NCI-H526 (cell line): ENCODE measurements around the gene SLC25A12.
A peak's percentile ranks its signal among the peaks of the same experiment; 100 is the strongest.
"Not testable (repeated sequence)": the region's sequence is repeated elsewhere in the genome, so short reads cannot be mapped to it uniquely, and the experiment has no call there.

Experiments used
- DNase-seq, 2 experiments: peaks; one replicate each; lab custom pipeline; 2025; lab: John Stamatoyannopoulos, UW

SLC25A12 gene

GRCh38 chr2:171893824-171894611 lies at the start of gene SLC25A12:
SLC25A12 (minus strand) TSS chr2:171894244; CDS start chr2:171894214, 30 bp downstream.
- peak; percentile 70 to 94 for DNase-seq

- DNase-seq = no peak
Observed at GRCh38 chr2:171941316-171941699, 47.3 kb upstream of the SLC25A12 start.

- DNase-seq = no peak
Observed at GRCh38 chr2:171939743-171940071, 45.7 kb upstream of the SLC25A12 start.

DNA sequence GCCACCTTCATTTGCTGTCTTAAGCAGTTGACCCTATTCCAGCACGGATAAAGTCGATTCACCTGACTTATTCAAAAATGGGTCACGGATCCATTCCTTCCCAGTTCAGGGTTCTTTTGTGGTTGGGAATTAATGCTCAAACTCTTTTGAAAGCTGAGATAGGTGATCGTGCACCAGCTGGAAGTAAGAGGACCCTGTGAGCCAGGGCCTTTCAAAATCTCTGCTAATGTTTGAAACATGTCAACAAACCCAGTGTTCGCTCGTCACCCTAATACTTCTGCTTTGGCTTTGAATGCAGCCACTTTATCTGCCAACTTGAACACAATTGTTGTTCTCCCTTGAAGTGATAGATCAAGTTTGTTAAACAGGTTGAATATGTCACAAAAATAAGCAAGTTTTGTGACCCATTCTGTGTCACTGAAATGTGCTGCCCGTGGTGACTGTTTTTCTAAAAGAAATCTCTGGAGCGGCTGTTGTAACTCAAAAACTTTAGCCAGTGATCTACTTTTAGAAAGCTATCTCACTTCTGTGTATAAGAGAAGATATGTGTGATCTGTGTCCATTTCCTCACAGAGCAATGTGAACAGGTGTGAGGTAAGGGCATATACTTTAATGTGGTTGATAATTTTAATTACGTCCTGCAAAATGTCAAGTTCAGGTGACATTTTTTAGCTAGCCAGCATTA lies 45.2 kb upstream of the SLC25A12 start:
- no peak for DNase-seq

GRCh38 chr2:171930385-171930784 lies 36.3 kb upstream of the SLC25A12 start:
- no peak for DNase-seq

GRCh38 chr2:171924170-171924942 lies 30.3 kb upstream of the SLC25A12 start:
- DNase-seq = no peak

DNA sequence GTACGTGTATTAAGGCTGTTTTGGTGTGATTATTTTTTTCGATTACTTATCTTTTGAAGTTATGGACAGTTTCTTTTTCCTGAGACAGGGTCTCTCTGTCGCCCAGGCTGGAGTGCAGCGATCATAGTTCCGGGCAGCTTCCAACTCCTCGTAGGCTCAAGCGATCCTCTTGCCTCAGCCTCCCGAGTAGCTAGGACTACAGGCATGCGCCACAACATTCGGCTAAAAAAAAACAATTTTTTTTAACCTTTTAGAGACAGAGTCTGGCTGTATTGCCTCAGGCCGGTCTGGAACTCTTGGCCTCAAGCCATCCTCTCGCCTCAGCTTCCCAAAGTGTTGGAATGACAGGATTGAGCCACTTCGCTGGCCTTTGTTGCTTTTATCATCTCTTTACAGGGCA lies 29.2 kb upstream of the SLC25A12 start:
- peak in 1 of 2 experiments; percentile 31 for DNase-seq

- DNase-seq = peak; percentile 93 to 99
Observed at GRCh38 chr2:171922230-171923022, 28.4 kb upstream of the SLC25A12 start, which contains the start of gene HAT1. HAT1 (plus strand) TSS chr2:171922461; CDS start chr2:171922501, 40 bp downstream.

DNA sequence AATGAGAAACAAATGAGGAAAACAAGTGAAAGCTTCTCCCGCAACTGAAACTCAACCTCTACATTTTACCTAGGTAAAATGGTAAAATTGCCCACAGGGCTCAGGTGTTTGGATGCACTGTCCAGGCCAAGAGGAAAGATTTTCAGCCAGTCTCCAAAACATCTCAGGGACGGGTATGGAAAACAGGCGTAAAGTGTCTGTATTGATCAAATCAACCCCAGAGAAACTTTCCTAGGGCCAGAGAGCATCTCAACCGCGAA lies 27.9 kb upstream of the SLC25A12 start:
- DNase-seq = no peak

DNA sequence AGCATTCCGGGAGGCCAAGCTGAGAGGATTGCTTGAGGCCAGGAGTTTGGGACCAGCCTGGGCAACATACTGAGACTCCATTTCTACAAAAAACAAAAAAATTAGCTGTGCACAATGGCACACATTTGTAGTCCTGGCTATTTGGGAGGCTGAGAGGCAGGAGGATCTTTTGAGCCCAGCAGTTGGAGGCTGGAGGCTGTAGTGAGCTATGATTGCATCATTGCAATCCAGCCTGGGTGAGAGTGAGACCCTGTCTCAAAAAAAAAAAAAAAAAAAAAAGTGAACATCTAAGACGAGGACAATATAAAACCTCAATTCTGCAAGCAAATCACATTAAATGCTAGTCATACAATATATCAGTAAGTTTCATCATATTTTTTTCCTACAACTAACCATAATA lies 25.4 kb upstream of the SLC25A12 start:
- no peak for DNase-seq

GRCh38 chr2:171913517-171913916 lies 19.5 kb upstream of the SLC25A12 start:
- no peak for DNase-seq

DNA sequence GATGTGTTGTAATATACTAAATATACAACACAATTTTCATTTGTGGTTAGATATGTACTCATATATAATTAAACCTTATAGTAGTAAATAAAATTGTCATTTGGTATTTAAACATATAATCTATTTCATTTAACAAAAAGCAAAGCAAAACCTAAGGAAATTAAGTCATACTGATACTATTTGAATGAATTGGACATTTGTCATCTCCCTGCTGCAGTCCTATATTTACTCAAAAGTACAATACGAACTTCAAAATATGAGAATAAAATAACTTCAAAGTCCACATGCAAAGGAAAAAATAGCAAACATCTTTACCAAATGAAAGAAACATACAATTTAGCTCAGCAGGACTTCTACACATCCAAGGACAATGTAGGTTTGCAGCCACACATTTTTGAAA lies 16.4 kb upstream of the SLC25A12 start:
- DNase-seq = no peak

DNA sequence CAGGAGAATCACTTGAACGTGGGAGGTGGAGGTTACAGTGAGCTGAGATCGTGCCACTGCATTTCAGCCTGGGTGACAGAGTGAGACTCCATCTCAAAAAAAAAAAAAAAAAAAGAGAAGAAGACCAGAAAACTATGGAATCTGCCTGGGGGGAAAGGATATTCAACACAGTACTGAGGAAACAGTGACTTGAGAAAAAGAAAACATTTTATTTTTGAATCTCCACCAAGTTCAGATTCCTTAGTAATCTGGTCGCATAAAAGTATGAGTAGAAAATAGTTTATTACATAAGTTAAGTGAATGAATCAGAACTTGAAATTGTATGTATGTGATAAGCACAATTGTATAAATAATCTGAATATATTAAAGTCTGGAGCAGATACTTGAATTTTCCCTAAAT lies 15.2 kb upstream of the SLC25A12 start:
- DNase-seq = no peak

GRCh38 chr2:171908235-171908634 lies 14.2 kb upstream of the SLC25A12 start:
- no peak for DNase-seq

- peak in 1 of 2 experiments; percentile 2 for DNase-seq
Observed at GRCh38 chr2:171902840-171903420, 8.9 kb upstream of the SLC25A12 start.

DNA sequence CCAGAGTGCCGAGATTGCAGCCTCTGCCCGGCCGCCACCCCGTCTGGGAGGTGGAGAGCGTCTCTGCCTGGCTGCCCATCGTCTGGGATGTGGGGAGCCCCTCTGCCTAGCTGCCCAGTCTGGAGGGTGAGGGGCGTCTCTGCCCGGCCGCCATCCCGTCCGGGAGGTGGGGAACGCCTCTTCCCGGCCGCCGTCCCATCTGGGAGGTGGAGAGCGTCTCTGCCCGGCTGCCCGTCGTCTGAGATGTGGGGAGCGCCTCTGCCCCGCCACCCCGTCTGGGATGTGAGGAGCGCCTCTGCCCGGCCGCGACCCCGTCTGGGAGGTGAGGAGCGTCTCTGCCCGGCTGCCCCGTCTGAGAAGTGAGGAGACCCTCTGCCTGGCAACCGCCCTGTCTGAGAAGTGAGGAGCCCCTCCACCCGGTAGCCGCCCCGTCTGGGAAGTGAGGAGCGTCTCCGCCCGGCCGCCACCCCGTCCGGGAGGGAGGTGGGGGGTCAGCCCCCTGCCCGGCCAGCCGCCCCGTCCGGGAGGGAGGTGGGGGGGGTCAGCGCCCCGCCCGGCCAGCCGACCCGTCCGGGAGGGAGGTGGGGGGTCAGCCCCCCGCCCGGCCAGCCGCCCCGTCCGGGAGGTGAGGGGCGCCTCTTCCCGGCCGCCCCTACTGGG lies 5.7 kb upstream of the SLC25A12 start:
- not testable (repeated sequence) for DNase-seq

DNA sequence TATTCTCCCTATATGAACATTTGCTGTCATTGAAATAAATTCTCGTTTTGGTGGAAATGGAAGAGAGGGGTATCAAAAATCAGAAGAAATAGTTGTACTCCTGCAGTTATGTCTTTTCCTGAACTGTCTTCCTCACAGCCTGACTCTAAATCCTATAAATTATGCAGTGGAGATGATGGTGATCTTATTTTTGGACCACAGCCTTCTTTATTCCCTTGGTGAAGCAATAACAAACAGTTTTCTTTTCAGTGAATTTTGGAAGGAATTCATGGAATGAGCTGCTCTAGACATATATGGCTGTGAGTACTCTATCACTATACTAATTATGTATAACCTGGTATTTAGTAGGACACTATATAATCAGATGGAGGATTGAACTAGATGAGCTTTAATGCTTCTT lies 1.7 kb upstream of the SLC25A12 start:
- no peak for DNase-seq

DNA sequence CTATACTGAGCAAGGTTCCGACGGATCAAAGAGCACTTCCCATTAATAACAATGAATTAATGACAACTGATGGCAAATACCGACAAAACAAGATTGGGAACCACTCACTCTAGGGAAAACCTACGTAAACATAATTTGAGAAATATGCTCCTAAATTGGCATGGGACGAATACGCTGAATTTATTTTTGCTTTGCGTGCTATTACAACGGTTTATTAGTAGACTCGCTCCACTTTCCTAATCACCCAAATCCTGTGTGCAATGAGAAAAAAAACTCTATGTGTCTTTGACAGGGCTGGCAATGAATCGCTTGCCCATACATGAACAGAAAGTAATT lies 536 bp upstream of the SLC25A12 start:
- no peak for DNase-seq

DNA sequence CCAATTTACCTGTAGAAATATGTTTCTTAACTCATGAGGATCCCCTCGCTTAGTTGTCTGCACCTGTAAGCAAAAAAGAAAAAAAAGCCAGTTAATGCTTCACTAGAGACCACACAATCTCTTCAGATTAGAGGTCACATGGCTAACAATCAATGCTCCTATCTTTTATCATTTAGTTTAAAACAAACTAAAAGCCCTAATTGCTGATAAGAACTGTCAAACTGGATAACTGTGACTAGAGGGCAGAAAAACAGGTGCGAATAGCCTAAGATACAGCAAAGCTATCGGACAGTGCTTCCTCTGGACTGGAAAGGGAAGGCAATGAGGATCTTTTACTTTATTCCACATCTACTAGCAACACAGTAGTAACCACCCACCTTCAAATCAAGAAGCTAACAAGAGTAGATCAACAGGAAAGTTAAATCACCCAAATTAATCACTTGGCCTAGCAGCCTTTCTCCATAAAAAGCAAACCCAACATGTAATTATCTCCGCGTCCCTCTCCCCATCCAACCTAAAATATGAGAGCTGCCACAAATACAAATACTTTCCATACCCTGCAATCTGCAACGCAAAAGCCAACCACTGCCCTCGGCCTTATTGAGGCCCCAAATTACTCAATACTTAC lies 734 bp downstream of the SLC25A12 start:
- peak in 1 of 2 experiments; percentile 14 for DNase-seq

GRCh38 chr2:171889808-171890207 lies 4.2 kb downstream of the SLC25A12 start:
- DNase-seq = no peak

DNA sequence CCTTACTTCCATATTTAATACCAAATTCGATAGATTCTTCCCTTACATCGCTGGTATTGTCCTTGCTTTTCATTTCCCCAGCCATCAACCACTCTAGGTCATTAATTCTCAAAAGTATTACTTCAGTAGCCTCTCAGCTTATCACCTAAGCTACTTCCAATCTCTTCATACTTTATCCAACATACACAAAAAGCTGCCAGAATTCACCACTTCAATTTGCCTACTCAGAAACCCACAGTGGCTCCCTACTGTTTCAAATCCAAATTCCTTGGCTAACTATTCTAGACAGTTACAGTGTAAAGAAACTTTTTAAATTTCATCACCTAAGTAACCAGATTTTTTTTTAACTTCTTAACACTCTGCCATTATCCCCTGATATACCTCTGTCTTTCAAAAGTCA lies 4.7 kb downstream of the SLC25A12 start:
- no peak for DNase-seq
